GM12873 (cell line): ENCODE results near the gene MT1M.
A peak's percentile ranks its signal among the peaks of the same experiment; 100 is the strongest.

Experiments used
- TF ChIP-seq, protein P1 (sequence below): IDR thresholded peaks from 2 replicates; pipeline ENCODE4 v1.5.1; 2012; ENCODE audit warnings: low read depth, mild to moderate bottlenecking, moderate library complexity, low read length, control low read depth; ENCODE audit not compliant: insufficient read depth; ENCODE audit errors: missing control alignments

The MT1M gene

DNA sequence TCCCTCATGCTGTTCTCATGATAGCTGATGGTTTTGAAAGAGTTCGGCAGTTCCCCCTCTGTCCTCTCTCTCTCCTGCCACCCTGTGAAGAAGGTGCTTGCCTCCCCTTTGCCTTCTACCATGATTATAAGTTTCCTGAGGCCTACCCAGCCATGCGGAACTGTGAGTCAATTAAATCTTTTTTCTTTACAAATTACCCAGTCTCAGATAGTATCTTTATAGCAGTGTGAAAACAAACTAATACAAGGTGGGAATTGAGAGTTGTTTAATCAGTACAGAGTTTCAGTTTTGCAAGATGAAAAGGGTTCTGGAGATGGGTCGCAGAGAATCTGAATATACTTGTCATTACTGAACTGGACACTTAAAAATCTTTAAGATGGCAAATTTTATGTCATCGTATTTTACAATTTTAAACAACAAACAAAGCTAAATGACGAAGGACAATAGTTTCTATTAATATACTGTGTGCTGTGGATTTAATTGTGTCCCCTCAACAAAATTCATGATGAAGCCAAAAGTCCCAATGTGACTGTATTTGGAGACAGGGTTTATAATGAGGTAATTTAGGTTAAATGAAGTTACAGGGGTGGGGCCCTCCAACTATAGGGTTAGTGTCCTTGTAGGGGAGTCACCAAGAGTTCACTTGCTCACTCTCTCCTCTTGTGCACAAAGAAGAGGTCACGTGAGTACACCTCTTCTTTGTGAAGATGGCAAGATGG lies 38.7 kb upstream of the MT1M start:
- TF ChIP-seq, protein P1, sequence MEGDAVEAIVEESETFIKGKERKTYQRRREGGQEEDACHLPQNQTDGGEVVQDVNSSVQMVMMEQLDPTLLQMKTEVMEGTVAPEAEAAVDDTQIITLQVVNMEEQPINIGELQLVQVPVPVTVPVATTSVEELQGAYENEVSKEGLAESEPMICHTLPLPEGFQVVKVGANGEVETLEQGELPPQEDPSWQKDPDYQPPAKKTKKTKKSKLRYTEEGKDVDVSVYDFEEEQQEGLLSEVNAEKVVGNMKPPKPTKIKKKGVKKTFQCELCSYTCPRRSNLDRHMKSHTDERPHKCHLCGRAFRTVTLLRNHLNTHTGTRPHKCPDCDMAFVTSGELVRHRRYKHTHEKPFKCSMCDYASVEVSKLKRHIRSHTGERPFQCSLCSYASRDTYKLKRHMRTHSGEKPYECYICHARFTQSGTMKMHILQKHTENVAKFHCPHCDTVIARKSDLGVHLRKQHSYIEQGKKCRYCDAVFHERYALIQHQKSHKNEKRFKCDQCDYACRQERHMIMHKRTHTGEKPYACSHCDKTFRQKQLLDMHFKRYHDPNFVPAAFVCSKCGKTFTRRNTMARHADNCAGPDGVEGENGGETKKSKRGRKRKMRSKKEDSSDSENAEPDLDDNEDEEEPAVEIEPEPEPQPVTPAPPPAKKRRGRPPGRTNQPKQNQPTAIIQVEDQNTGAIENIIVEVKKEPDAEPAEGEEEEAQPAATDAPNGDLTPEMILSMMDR = no peak

DNA sequence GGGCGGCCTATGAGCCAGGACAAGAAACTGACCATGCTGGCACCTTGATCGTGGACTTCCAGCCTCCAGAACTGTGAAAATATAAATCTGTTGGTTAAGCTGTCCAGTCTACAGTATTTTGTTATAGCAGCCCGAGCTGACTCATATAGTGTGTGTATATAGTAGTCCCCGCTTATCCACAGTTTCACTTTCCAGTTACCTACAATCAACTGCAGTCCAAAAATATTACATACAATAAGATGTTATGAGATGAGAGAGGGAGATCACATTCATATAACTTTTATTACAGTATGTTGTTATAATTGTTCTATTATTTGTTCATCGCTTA lies 38.2 kb upstream of the MT1M start:
- TF ChIP-seq, protein P1 = no peak

DNA sequence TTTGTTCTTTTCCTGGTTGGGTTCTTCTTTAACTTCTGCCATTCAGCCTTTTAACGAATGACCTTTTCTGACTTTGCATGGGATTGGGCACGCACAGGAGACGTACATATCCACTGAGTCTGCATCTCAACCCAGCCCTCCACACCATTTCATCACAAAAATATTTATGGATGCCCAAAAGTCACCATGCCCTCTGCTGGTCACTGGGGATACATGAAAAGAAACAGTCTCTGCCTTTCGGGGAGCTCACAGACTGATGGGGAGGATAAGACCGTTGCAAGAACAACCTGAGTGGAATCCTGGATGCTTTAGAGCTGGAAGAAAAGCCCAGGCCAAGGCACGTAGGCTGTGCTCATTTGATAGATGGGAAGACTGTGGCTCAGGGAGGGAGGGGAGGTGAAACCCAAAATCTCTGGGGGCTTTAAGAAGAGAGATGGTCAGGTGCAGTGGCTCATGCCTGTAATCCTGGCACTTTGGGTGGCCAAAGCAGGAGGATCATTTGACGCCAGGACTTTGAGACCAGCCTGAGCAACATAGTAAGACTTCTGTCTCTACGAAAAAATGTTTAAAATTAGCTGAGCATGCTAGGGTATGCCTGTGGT lies 32.0 kb upstream of the MT1M start:
- TF ChIP-seq, protein P1 = peak; percentile 68

DNA sequence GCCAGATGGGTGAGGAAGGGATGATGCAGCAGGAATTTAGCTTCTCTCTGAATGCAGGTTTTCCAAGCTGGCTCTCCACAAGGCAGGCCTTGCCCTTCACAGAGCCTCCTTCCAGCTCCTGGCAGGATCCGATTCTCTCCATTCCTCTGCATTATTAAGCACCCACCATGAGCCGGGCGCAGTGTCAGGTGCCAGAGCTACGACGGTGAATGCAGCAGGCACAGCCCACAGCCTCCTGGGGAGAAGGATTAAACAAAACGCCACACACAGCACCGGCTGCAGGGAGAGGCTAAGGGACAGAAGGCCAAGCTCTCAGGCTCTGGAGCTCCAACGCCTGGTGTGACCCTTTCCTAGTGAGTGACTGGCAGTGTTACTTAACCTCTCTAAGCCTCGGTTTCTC lies 31.1 kb upstream of the MT1M start:
- TF ChIP-seq, protein P1 = no peak

DNA sequence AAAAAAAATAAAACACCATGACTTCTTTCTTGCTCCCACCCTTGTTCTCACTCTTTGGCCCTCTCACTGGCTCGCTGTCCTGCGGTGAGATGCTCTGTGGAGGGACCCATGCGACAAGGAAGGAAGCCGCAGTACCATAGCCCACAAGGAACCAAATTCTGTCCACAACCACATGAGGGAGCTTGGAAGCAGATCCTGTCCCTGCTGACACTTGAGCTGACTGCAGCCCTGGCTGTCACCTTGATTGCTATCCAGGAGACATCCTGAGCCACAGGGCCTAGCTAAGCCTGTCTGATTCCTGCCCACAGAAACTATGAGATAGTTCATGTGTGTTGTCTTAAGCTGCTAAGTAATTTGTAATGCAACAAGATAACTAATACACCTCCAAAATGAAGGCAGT lies 28.9 kb upstream of the MT1M start:
- TF ChIP-seq, protein P1 = peak; percentile 37

DNA sequence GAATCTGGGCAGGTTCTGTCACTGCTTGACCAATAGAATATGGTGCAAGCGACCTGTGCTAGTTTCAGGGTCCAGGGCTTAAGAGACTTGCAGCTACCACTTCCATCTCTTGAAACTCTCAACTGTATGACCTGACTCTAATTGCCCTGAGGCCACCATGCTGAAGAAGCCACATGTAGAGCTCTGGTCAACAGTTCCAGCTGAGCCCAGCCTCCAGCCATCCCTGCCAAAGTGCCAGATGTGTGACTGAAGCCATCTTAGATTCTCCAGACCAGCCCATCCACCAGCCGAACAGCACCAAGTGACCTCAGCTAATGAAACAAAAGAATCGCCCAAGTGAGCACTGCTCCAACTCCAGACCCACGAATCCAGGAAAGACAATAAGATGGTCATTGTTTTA lies 27.5 kb upstream of the MT1M start:
- TF ChIP-seq, protein P1 = no peak

DNA sequence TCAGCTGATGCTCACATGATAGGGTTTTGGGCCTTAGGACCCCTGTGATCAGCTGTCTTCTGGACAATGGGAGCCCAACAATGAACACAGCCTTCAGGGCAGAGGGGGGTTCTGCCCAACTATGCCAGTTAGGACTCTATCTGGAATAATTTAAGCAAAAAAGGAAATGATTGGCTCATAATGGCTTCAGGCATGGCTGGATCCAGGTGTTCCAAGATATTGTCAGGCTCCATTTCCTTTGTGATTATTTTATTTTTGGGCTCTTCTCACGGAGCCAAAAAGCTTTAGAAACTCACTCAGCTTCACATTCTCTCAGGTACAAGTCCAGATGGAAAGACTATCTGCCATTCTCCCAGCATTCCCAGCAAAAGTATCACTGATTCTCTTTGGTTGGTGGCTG lies 27.0 kb upstream of the MT1M start:
- TF ChIP-seq, protein P1 = no peak
